H1 (cell line): Measurements from ENCODE around the gene GIMAP7. TPM values are rescaled to one million over a fixed set of nuclear protein-coding genes. Genes with fewer than 3 reads are reported as not detected.

Experiments
- CTCF ChIA-PET: fragments of 300-600 bp; sonication (Branson Sonifier 250); formaldehyde crosslinking; loops from one replicate; lab custom pipeline; 2021; ENCODE audit not compliant: partially characterized antibody; lab: Charles Lee
- POLR2A ChIA-PET: fragments of 300-600 bp; sonication (Branson Sonifier 250); formaldehyde crosslinking; loops from one replicate; lab custom pipeline; 2021; ENCODE audit warnings: inconsistent platforms; ENCODE audit not compliant: partially characterized antibody; lab: Charles Lee
- DNase-seq, 2 experiments: peaks; one replicate each; pipeline versions ENCODE4 v3.0.0 to v3.0.0-alpha.2; 2010 to 2022; ENCODE audit warnings: low spot score in 2 of 2, low read depth in 1 of 2, mixed read lengths in 1 of 2
- FAIRE-seq: peaks from 2 replicates; lab custom pipeline; 2011; peaks lifted over from hg19 to GRCh38; lab: Jason Lieb, UNC
- H2AFZ ChIP-seq: 2 replicates; pipeline ENCODE4 v1.8.1; 2012; ENCODE audit warnings: low read length, inconsistent platforms
- H2AK5ac ChIP-seq: 2 replicates; pipeline ENCODE4 v1.6.1; 2013; ENCODE audit warnings: low read depth, low read length
- H2BK120ac ChIP-seq: replicated peaks from 2 replicates; pipeline ENCODE3; 2013; ENCODE audit warnings: low read depth, low read length, inconsistent platforms
- H2BK12ac ChIP-seq: 2 replicates; pipeline ENCODE4 v1.6.1; 2013; ENCODE audit warnings: low read depth, low read length
- H2BK15ac ChIP-seq: 2 replicates; pipeline ENCODE4 v1.6.1; 2013; ENCODE audit warnings: low read length
- H2BK20ac ChIP-seq: 2 replicates; pipeline ENCODE4 v1.6.1; 2013; ENCODE audit warnings: low read length
- H2BK5ac ChIP-seq: 2 replicates; pipeline ENCODE4 v1.6.1; 2013; ENCODE audit warnings: low read depth, low read length
- H3K14ac ChIP-seq: 2 replicates; pipeline ENCODE4 v1.6.1; 2013; ENCODE audit warnings: inconsistent platforms; ENCODE audit not compliant: insufficient read length
- H3K18ac ChIP-seq: 2 replicates; pipeline ENCODE4 v1.6.1; 2013; ENCODE audit warnings: low read length; ENCODE audit errors: extremely low read depth
- H3K23ac ChIP-seq: 2 replicates; pipeline ENCODE4 v1.6.1; 2013; ENCODE audit warnings: inconsistent platforms; ENCODE audit not compliant: insufficient read length
- H3K23me2 ChIP-seq: 2 replicates; pipeline ENCODE4 v1.6.1; 2013; ENCODE audit warnings: low read depth, low read length
- H3K27ac ChIP-seq: 2 replicates; pipeline ENCODE4 v1.6.1; 2011; ENCODE audit warnings: low read depth, low read length, inconsistent platforms
- H3K27me3 ChIP-seq, 4 experiments: replicated peaks in 1 of 4; 1 replicate in 1 of 4; 2 replicates in 3 of 4; pipeline versions ENCODE4 v1.6.1 to v1.8.1; 2011 to 2013; ENCODE audit warnings: low read length in 3 of 4, mild to moderate bottlenecking in 3 of 4, inconsistent platforms in 2 of 4, mixed read lengths in 2 of 4, moderate library complexity in 1 of 4; ENCODE audit not compliant: control insufficient read depth in 3 of 4, insufficient read depth in 3 of 4; ENCODE audit errors: extremely low read depth in 1 of 4
- H3K36me3 ChIP-seq, 4 experiments: 2 replicates each; pipeline versions ENCODE4 v1.6.1 to v1.8.1; 2011 to 2013; ENCODE audit warnings: mild to moderate bottlenecking in 4 of 4, low read length in 3 of 4, moderate library complexity in 2 of 4, control low read depth in 1 of 4, inconsistent platforms in 1 of 4; ENCODE audit not compliant: insufficient read depth in 4 of 4, control insufficient read depth in 2 of 4
- H3K4ac ChIP-seq: replicated peaks from 2 replicates; pipeline ENCODE3; 2013; ENCODE audit warnings: low read length, low read depth, mixed read lengths, inconsistent platforms; ENCODE audit not compliant: insufficient read length
- H3K4me1 ChIP-seq, 4 experiments: replicated peaks in 1 of 4; 1 replicate in 1 of 4; 2 replicates in 3 of 4; pipeline versions ENCODE4 v1.6.1 to v1.8.1; 2011 to 2013; ENCODE audit warnings: low read length in 3 of 4, inconsistent platforms in 2 of 4, mixed read lengths in 1 of 4; ENCODE audit not compliant: insufficient read depth in 4 of 4, control insufficient read depth in 3 of 4
- H3K4me2 ChIP-seq, 2 experiments: 2 replicates each; pipeline versions ENCODE4 v1.6.1 to v1.8.1; 2011 to 2013; ENCODE audit warnings: low read depth in 2 of 2, low read length in 2 of 2, control low read depth in 1 of 2, inconsistent platforms in 1 of 2, mild to moderate bottlenecking in 1 of 2; ENCODE audit not compliant: insufficient read depth in 1 of 2
- H3K4me3 ChIP-seq, 4 experiments: fragments of 200-600, 300-600 bp in 1 of 4; sonication (generic), shearing (Covaris generic), sonication (Bioruptor Twin) in 1 of 4; 2 replicates each; pipeline versions ENCODE4 v1.5.1 to v1.8.1; 2011 to 2016; ENCODE audit warnings: low read length in 4 of 4, low read depth in 3 of 4, control low read depth in 2 of 4, inconsistent platforms in 2 of 4, mild to moderate bottlenecking in 2 of 4, mixed read lengths in 1 of 4, moderate library complexity in 1 of 4; ENCODE audit not compliant: insufficient read depth in 2 of 4; ENCODE audit errors: extremely low read depth in 1 of 4
- H3K56ac ChIP-seq: replicated peaks from 2 replicates; pipeline ENCODE3; 2013; ENCODE audit warnings: low read depth, mild to moderate bottlenecking, mixed read lengths, low read length, inconsistent platforms; ENCODE audit not compliant: insufficient read length
- H3K79me1 ChIP-seq: 2 replicates; pipeline ENCODE4 v1.6.1; 2013; ENCODE audit warnings: low read depth, low read length, control low read depth
- H3K79me2 ChIP-seq, 2 experiments: 2 replicates each; pipeline versions ENCODE4 v1.6.1 to v1.8.1; 2012 to 2013; ENCODE audit warnings: low read length in 2 of 2, mild to moderate bottlenecking in 2 of 2, inconsistent platforms in 1 of 2; ENCODE audit not compliant: insufficient read depth in 2 of 2, control insufficient read depth in 1 of 2
- H3K9ac ChIP-seq, 4 experiments: replicated peaks in 1 of 4; 1 replicate in 1 of 4; 2 replicates in 3 of 4; pipeline versions ENCODE4 v1.6.1 to v1.8.1; 2011 to 2013; ENCODE audit warnings: low read depth in 3 of 4, low read length in 3 of 4, control low read depth in 2 of 4, mild to moderate bottlenecking in 2 of 4, moderate library complexity in 2 of 4, inconsistent platforms in 1 of 4; ENCODE audit errors: extremely low read depth in 1 of 4
- H3K9me3 ChIP-seq, 2 experiments: 2 replicates each; pipeline versions ENCODE4 v1.6.1 to v1.8.1; 2012 to 2013; ENCODE audit warnings: mild to moderate bottlenecking in 2 of 2, moderate library complexity in 2 of 2, control low read depth in 1 of 2, inconsistent platforms in 1 of 2, low read depth in 1 of 2, low read length in 1 of 2, mixed read lengths in 1 of 2; ENCODE audit not compliant: insufficient read depth in 2 of 2
- H4K20me1 ChIP-seq, 2 experiments: replicated peaks in 1 of 2; 2 replicates each; pipeline versions ENCODE3 to v1.8.1; 2011 to 2013; ENCODE audit warnings: inconsistent platforms in 2 of 2, low read length in 2 of 2, mild to moderate bottlenecking in 1 of 2; ENCODE audit not compliant: insufficient read depth in 2 of 2, control insufficient read depth in 1 of 2
- H4K5ac ChIP-seq: 2 replicates; pipeline ENCODE4 v1.6.1; 2013; ENCODE audit warnings: low read length, low read depth, mixed read lengths, inconsistent platforms; ENCODE audit not compliant: insufficient read length
- H4K8ac ChIP-seq: 2 replicates; pipeline ENCODE4 v1.8.0; 2013; ENCODE audit warnings: mild to moderate bottlenecking, moderate library complexity, low read length, inconsistent platforms; ENCODE audit not compliant: insufficient read depth; ENCODE audit errors: extremely low read depth
- H4K91ac ChIP-seq: replicated peaks from 2 replicates; pipeline ENCODE3; 2013; ENCODE audit warnings: low read length, mixed read lengths, inconsistent platforms; ENCODE audit not compliant: insufficient read length
- HDAC6 ChIP-seq: IDR thresholded peaks from one replicate; pipeline ENCODE4 v1.7.1; 2012; ENCODE audit warnings: low read depth, mild to moderate bottlenecking, inconsistent platforms, low read length, moderate library complexity
- POLR2A ChIP-seq, 2 experiments: IDR thresholded peaks; 1 replicate in 1 of 2; 2 replicates in 1 of 2; pipeline ENCODE4 v1.6.1; 2011; ENCODE audit warnings: low read depth in 2 of 2, low read length in 2 of 2, mild to moderate bottlenecking in 2 of 2; ENCODE audit errors: control extremely low read depth in 1 of 2
- SAP30 ChIP-seq: fragments of 300-600 bp; sonication (generic); IDR thresholded peaks from 2 replicates; pipeline ENCODE4 v1.7.1; 2012; ENCODE audit warnings: low read length, moderate library complexity, mild to moderate bottlenecking, inconsistent platforms; ENCODE audit not compliant: insufficient read depth, insufficient replicate concordance
- WGBS, 2 experiments: shearing (Covaris generic) in 1 of 2; methylation state at CpG; one replicate each; pipeline versions ENCODE4 v1.1.6 to v1.1.7; 2013 to 2015; ENCODE audit warnings: low lambda C conversion rate in 2 of 2, mixed read lengths in 2 of 2, inconsistent platforms in 1 of 2, low coverage in 1 of 2, missing lambda C conversion rate in 1 of 2; ENCODE audit not compliant: insufficient replicate concordance in 2 of 2, insufficient coverage in 1 of 2, insufficient read length in 1 of 2; ENCODE audit errors: extremely low coverage in 1 of 2, missing lambda C conversion rate in 1 of 2; 5-methylcytosine and 5-hydroxymethylcytosine counted together
- polyA plus RNA-seq, 7 experiments: library from polyadenylated mRNA; depleted of rRNA in 3 of 7; stranded (reverse) in 5 of 7; unstranded in 2 of 7; fragments of >200 nt in 5 of 7; fragments of 200-250 nt in 2 of 7; gene quantifications; 1 replicate in 5 of 7; 2 replicates in 1 of 7; 4 replicates in 1 of 7; pipeline versions ENCODE4 v1.2.1 to v1.2.3, GENCODE V29; 2011 to 2013; ENCODE audit warnings: missing spikeins in 2 of 7, mixed read lengths in 2 of 7
- total RNA-seq: library from RNA; stranded (reverse); fragmentation: NEBNext Ultra II Directional; extraction: Animal tissue kit (Norgen Biotek cat#: 25700); gene quantifications from 2 replicates; pipeline ENCODE4 v1.2.1, GENCODE V29; 2021
- TF ChIP-seq, protein P1 (sequence below): IDR thresholded peaks from 2 replicates; pipeline ENCODE4 v1.6.1; 2011; ENCODE audit warnings: low read length, improper control_type of control experiment

Gene GIMAP7
- total and polyA plus RNA-seq, 2 of the 8 experiments (the other 6 are each of a cell fraction or from before 2014, with no cell fraction given), result not detected

DNA sequence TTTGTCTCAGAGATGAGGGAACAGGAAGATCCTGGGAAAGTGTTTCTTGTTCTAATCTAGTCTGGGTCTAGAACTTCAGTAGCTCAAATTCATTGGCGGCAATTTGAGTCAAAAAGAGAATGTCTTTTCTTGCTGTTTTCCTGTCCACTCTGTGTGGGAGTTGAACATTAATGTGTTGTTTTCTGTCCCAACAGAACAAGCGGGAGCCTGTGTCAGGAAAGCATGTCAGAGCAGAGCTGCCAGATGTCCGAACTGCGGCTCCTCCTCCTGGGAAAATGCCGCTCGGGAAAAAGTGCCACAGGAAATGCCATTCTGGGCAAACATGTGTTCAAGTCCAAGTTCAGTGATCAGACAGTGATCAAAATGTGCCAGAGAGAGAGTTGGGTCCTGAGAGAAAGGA lies 48.2 kb upstream of the GIMAP7 start:
- no peak overlapping the region for H3K56ac ChIP-seq
- no peaks in the 10 kb centered on the region for H3K79me1 ChIP-seq
- H3K27me3 ChIP-seq, result peaks cover 0 to 2% (median 0%) of the 10 kb centered on the region in 4 experiments; a peak in 1 of 7 replicates
- H3K4me1 ChIP-seq, result no peaks in the 10 kb centered on the region
- no peak overlapping the region for H3K27ac ChIP-seq
- H3K4ac ChIP-seq, result no peak overlapping the region
- TF ChIP-seq HDAC6 (no peak), POLR2A (IDR thresholded peaks at IDR 0.05; ENCODE audit: control extremely low read depth in 1 of 2, low read depth in 2 of 2, low read length in 2 of 2) (no peak), SAP30 (no peak)
- TF ChIP-seq, protein P1, sequence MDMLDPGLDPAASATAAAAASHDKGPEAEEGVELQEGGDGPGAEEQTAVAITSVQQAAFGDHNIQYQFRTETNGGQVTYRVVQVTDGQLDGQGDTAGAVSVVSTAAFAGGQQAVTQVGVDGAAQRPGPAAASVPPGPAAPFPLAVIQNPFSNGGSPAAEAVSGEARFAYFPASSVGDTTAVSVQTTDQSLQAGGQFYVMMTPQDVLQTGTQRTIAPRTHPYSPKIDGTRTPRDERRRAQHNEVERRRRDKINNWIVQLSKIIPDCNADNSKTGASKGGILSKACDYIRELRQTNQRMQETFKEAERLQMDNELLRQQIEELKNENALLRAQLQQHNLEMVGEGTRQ, result no peak
- no peak overlapping the region for H3K4me3 ChIP-seq
- CTCF ChIA-PET, result interaction anchor here (0.5 to 1.4 kb wide), 2 partner anchors 17 to 73 kb away, joined by 3 read pairs; no protein-coding TSS in a partner anchor
- 92% methylated on average over 6 of the region's 6 CpGs; no CpG with 5 or more reads in 1 of the 2 experiments for WGBS, 2 experiments
- H2BK5ac ChIP-seq, result no peak overlapping the region
- H2AFZ ChIP-seq, result peak overlapping the region; percentile 49
- H3K9ac ChIP-seq, result no peak overlapping the region
- H2BK15ac ChIP-seq, result no peak overlapping the region
- H3K79me2 ChIP-seq, result no peaks in the 10 kb centered on the region
- no peak overlapping the region for H3K4me2 ChIP-seq
- no peak overlapping the region for H3K14ac ChIP-seq
- POLR2A ChIA-PET, result interaction anchor here (0.6 kb wide), 1 partner anchor 150 kb away, joined by 3 read pairs; no protein-coding TSS in a partner anchor
- H2BK120ac ChIP-seq, result no peak overlapping the region
- H4K91ac ChIP-seq, result no peak overlapping the region
- no peaks in the 10 kb centered on the region for H3K36me3 ChIP-seq
- H4K20me1 ChIP-seq, result no peaks in the 10 kb centered on the region
- no peak overlapping the region for H2AK5ac ChIP-seq
- H3K23me2 ChIP-seq, result no peaks in the 10 kb centered on the region
- no peak overlapping the region for H4K5ac ChIP-seq
- H3K9me3 ChIP-seq, result no peaks in the 10 kb centered on the region
- H3K23ac ChIP-seq, result no peak overlapping the region
- no peak overlapping the region for H2BK20ac ChIP-seq
- FAIRE-seq (no peak), DNase-seq (no peak)
- no peak overlapping the region for H4K8ac ChIP-seq
- no peak overlapping the region for H3K18ac ChIP-seq
- no peak overlapping the region for H2BK12ac ChIP-seq
